SK-N-SH treated with all-trans-retinoic acid at 6 μM for 48 hours (cell line): ENCODE measurements around the gene SLC27A5.

Experiments used
- ATAC-seq: fragments of 200-7000 bp; cut with Tn5 transposase; 3 replicates; pipeline ENCODE4 v1.9.1; 2020; ENCODE audit warnings: mild to moderate bottlenecking, moderate library complexity
- ARNTL ChIP-seq: fragments of 450-650 bp; formaldehyde crosslinking; IDR thresholded peaks from 2 replicates; pipeline ENCODE4 v1.5.0; 2020; ENCODE audit warnings: low read depth, mild to moderate bottlenecking, moderate library complexity, borderline replicate concordance
- CSDC2 ChIP-seq: fragments of 250-450 bp; sonication (Bioruptor Pico); IDR thresholded peaks from 2 replicates; pipeline ENCODE4 v1.5.0; 2020; ENCODE audit warnings: mild to moderate bottlenecking, moderate library complexity
- ESRRG ChIP-seq: fragments of 250-450 bp; sonication (Bioruptor Pico); IDR thresholded peaks from 2 replicates; pipeline ENCODE4 v1.6.1; 2021; ENCODE audit warnings: mild to moderate bottlenecking
- GLIS3 ChIP-seq: fragments of 250-450 bp; sonication (Bioruptor Pico); IDR thresholded peaks from 2 replicates; pipeline ENCODE4 v1.5.0; 2020; ENCODE audit warnings: mild to moderate bottlenecking, moderate library complexity
- ISL1 ChIP-seq: fragments of 250-450 bp; sonication (Bioruptor Pico); IDR thresholded peaks from 2 replicates; pipeline ENCODE4 v2.1.2; 2022; ENCODE audit warnings: mild to moderate bottlenecking, moderate library complexity
- OSR1 ChIP-seq: fragments of 250-450 bp; sonication (Bioruptor Pico); IDR thresholded peaks from 2 replicates; pipeline ENCODE4 v1.8.0; 2022; ENCODE audit warnings: moderate library complexity, mild to moderate bottlenecking, inconsistent platforms
- PPARA ChIP-seq: fragments of 250-450 bp; sonication (Bioruptor Pico); IDR thresholded peaks from 2 replicates; pipeline ENCODE4 v1.5.0; 2020; ENCODE audit warnings: mild to moderate bottlenecking, borderline replicate concordance
- RARB ChIP-seq: fragments of 250-450 bp; sonication (Bioruptor Pico); IDR thresholded peaks from 2 replicates; pipeline ENCODE4 v1.8.0; 2021; ENCODE audit warnings: mild to moderate bottlenecking, moderate library complexity
- SNAI2 ChIP-seq: fragments of 250-450 bp; sonication (Bioruptor Pico); IDR thresholded peaks from 2 replicates; pipeline ENCODE4 v1.5.0; 2020; ENCODE audit warnings: mild to moderate bottlenecking, moderate library complexity
- TCF4 ChIP-seq: fragments of 250-450 bp; sonication (Bioruptor Pico); IDR thresholded peaks from 2 replicates; pipeline ENCODE4 v1.8.0; 2021; ENCODE audit warnings: mild to moderate bottlenecking, moderate library complexity, borderline replicate concordance
- ZC3H10 ChIP-seq: fragments of 250-450 bp; sonication (Bioruptor Pico); IDR thresholded peaks from 2 replicates; pipeline ENCODE4 v1.5.1; 2021; ENCODE audit warnings: mild to moderate bottlenecking, moderate library complexity
- ZFP3 ChIP-seq: fragments of 250-450 bp; sonication (Bioruptor Pico); IDR thresholded peaks from 2 replicates; pipeline ENCODE4 v1.5.0; 2020; ENCODE audit warnings: mild to moderate bottlenecking, moderate library complexity
- ZFP30 ChIP-seq: fragments of 450-650 bp; formaldehyde crosslinking; IDR thresholded peaks from 2 replicates; pipeline ENCODE4 v1.5.0; 2022; ENCODE audit warnings: mild to moderate bottlenecking, moderate library complexity
- ZNF565 ChIP-seq: fragments of 450-650 bp; formaldehyde crosslinking; conservative IDR thresholded peaks from 2 replicates; pipeline ENCODE4 v1.5.0; 2020; ENCODE audit warnings: low read depth, mild to moderate bottlenecking, moderate library complexity
- ZNF70 ChIP-seq: fragments of 450-650 bp; formaldehyde crosslinking; IDR thresholded peaks from 2 replicates; pipeline ENCODE4 v1.5.0; 2020; ENCODE audit warnings: mild to moderate bottlenecking, moderate library complexity
- TF ChIP-seq, protein P1 (sequence below): fragments of 250-450 bp; sonication (Bioruptor Pico); IDR thresholded peaks from 2 replicates; pipeline ENCODE4 v1.8.0; 2021; ENCODE audit warnings: low read depth, mild to moderate bottlenecking, moderate library complexity, borderline replicate concordance
- TF ChIP-seq, protein P2 (sequence below): fragments of 250-450 bp; sonication (Bioruptor Pico); IDR thresholded peaks from 2 replicates; pipeline ENCODE4 v1.5.0; 2020; ENCODE audit warnings: mild to moderate bottlenecking, moderate library complexity
- TF ChIP-seq, protein P3 (sequence below): fragments of 250-450 bp; sonication (Bioruptor Pico); IDR thresholded peaks from 2 replicates; pipeline ENCODE4 v1.5.1; 2021; ENCODE audit warnings: mild to moderate bottlenecking, moderate library complexity
- TF ChIP-seq, protein P4 (sequence below): fragments of 250-450 bp; sonication (Bioruptor Pico); IDR thresholded peaks from 2 replicates; pipeline ENCODE4 v1.5.1; 2020; ENCODE audit warnings: low read depth, mild to moderate bottlenecking, moderate library complexity
- TF ChIP-seq, protein P5 (sequence below): fragments of 250-450 bp; sonication (Bioruptor Pico); IDR thresholded peaks from 2 replicates; pipeline ENCODE4 v1.8.0; 2020; ENCODE audit warnings: mild to moderate bottlenecking, moderate library complexity, borderline replicate concordance

The SLC27A5 gene

DNA sequence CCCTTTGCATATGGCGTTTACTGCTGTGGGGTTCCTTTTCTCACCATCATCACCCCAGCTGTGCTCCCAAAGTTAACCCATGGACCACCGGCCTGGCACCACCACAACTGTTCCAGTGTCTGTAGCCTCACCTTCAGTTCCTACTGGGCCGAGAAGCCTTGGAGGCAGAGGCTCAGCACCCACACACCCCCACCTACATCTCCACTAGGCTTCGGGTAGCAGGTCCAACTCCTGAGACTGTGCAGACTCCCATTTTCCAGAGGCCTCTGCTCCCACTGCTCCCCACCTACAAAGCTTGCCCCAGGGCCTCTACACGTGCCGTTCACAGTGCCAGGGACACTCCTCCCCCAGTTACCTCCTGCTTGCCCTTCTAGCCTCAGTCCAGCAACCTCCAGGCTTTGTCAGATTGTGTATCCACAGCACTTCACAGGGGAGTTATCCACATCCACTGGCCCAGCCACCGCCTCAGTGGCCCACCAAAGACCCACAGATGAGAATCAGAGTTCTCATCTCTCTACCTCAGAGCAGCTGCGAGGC lies 14.1 kb downstream of the SLC27A5 start:
- TF ChIP-seq ARNTL (no peak), ESRRG (no peak), PPARA (CRISPR knock-in tag) (no peak), OSR1 (CRISPR knock-in tag) (no peak), ISL1 (CRISPR knock-in tag) (no peak), RARB (CRISPR knock-in tag) (no peak), SNAI2 (CRISPR knock-in tag) (no peak), GLIS3 (CRISPR knock-in tag) (no peak), ZC3H10 (no peak), ZNF565 (no peak)
- TF ChIP-seq, protein P1, sequence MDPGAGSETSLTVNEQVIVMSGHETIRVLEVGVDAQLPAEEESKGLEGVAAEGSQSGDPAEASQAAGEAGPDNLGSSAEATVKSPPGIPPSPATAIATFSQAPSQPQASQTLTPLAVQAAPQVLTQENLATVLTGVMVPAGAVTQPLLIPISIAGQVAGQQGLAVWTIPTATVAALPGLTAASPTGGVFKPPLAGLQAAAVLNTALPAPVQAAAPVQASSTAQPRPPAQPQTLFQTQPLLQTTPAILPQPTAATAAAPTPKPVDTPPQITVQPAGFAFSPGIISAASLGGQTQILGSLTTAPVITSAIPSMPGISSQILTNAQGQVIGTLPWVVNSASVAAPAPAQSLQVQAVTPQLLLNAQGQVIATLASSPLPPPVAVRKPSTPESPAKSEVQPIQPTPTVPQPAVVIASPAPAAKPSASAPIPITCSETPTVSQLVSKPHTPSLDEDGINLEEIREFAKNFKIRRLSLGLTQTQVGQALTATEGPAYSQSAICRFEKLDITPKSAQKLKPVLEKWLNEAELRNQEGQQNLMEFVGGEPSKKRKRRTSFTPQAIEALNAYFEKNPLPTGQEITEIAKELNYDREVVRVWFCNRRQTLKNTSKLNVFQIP (CRISPR knock-in tag), result no peak
- TF ChIP-seq, protein P2, sequence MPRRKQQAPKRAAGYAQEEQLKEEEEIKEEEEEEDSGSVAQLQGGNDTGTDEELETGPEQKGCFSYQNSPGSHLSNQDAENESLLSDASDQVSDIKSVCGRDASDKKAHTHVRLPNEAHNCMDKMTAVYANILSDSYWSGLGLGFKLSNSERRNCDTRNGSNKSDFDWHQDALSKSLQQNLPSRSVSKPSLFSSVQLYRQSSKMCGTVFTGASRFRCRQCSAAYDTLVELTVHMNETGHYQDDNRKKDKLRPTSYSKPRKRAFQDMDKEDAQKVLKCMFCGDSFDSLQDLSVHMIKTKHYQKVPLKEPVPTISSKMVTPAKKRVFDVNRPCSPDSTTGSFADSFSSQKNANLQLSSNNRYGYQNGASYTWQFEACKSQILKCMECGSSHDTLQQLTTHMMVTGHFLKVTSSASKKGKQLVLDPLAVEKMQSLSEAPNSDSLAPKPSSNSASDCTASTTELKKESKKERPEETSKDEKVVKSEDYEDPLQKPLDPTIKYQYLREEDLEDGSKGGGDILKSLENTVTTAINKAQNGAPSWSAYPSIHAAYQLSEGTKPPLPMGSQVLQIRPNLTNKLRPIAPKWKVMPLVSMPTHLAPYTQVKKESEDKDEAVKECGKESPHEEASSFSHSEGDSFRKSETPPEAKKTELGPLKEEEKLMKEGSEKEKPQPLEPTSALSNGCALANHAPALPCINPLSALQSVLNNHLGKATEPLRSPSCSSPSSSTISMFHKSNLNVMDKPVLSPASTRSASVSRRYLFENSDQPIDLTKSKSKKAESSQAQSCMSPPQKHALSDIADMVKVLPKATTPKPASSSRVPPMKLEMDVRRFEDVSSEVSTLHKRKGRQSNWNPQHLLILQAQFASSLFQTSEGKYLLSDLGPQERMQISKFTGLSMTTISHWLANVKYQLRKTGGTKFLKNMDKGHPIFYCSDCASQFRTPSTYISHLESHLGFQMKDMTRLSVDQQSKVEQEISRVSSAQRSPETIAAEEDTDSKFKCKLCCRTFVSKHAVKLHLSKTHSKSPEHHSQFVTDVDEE (CRISPR knock-in tag), result no peak
- TF ChIP-seq, protein P3, sequence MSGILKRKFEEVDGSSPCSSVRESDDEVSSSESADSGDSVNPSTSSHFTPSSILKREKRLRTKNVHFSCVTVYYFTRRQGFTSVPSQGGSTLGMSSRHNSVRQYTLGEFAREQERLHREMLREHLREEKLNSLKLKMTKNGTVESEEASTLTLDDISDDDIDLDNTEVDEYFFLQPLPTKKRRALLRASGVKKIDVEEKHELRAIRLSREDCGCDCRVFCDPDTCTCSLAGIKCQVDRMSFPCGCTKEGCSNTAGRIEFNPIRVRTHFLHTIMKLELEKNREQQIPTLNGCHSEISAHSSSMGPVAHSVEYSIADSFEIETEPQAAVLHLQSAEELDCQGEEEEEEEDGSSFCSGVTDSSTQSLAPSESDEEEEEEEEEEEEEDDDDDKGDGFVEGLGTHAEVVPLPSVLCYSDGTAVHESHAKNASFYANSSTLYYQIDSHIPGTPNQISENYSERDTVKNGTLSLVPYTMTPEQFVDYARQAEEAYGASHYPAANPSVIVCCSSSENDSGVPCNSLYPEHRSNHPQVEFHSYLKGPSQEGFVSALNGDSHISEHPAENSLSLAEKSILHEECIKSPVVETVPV, result no peak
- TF ChIP-seq, protein P4, sequence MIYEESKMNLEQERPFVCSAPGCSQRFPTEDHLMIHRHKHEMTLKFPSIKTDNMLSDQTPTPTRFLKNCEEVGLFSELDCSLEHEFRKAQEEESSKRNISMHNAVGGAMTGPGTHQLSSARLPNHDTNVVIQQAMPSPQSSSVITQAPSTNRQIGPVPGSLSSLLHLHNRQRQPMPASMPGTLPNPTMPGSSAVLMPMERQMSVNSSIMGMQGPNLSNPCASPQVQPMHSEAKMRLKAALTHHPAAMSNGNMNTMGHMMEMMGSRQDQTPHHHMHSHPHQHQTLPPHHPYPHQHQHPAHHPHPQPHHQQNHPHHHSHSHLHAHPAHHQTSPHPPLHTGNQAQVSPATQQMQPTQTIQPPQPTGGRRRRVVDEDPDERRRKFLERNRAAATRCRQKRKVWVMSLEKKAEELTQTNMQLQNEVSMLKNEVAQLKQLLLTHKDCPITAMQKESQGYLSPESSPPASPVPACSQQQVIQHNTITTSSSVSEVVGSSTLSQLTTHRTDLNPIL (CRISPR knock-in tag), result no peak
- TF ChIP-seq, all 23 proteins: peak for 0

DNA sequence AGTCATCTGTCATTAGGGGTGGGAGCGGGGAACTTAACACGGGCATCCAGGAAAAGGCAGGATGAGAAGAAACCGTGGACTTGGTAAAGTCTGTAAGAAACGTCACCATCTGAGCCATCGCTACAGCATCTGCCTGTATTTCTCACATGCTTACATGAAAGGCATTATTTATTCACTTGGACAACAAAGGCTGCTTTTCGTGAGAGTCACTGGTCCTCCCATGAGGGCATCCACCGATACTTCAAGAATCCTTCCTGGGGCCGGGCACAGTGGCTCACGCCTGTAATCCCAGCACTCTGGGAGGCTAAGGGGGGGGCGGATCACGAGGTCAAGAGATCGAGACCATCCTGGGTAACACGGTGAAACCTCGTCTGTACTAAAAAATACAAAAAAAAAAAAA lies 19.5 kb downstream of the SLC27A5 start:
- TF ChIP-seq ZC3H10, result no peak
- TF ChIP-seq ESRRG, result no peak
- TF ChIP-seq ISL1 (CRISPR knock-in tag), result no peak
- no peak for TF ChIP-seq TCF4
- TF ChIP-seq ZNF70, result no peak
- no peak for TF ChIP-seq CSDC2
- TF ChIP-seq ZFP3 (CRISPR knock-in tag), result no peak
- no peak for TF ChIP-seq ZFP30 (CRISPR knock-in tag)
- TF ChIP-seq ARNTL, result no peak
- no peak for TF ChIP-seq GLIS3 (CRISPR knock-in tag)
- TF ChIP-seq, protein P1 (CRISPR knock-in tag), result no peak
- no peak for TF ChIP-seq ZNF565
- TF ChIP-seq OSR1 (CRISPR knock-in tag), result no peak
- no peak for TF ChIP-seq PPARA (CRISPR knock-in tag)
- TF ChIP-seq, protein P5, sequence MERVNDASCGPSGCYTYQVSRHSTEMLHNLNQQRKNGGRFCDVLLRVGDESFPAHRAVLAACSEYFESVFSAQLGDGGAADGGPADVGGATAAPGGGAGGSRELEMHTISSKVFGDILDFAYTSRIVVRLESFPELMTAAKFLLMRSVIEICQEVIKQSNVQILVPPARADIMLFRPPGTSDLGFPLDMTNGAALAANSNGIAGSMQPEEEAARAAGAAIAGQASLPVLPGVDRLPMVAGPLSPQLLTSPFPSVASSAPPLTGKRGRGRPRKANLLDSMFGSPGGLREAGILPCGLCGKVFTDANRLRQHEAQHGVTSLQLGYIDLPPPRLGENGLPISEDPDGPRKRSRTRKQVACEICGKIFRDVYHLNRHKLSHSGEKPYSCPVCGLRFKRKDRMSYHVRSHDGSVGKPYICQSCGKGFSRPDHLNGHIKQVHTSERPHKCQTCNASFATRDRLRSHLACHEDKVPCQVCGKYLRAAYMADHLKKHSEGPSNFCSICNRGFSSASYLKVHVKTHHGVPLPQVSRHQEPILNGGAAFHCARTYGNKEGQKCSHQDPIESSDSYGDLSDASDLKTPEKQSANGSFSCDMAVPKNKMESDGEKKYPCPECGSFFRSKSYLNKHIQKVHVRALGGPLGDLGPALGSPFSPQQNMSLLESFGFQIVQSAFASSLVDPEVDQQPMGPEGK (CRISPR knock-in tag), result no peak
- no peak for TF ChIP-seq SNAI2 (CRISPR knock-in tag)
- no peak for ATAC-seq

More for the DNA sequence above, 14.1 kb downstream of the SLC27A5 start:
- ATAC-seq, result no peak
